Cardiac fibroblast (primary cell): ENCODE results near the gene APOBEC3C.

Experiments
- DNase-seq, 2 donors: peaks; one replicate each; pipeline versions ENCODE4 v3.0.0 to v3.0.0-alpha.2; 2010; ENCODE audit warnings: low read depth in 2 of 2
- H3K4me3 ChIP-seq, 2 donors: replicated peaks in 1 of 2; 1 replicate in 1 of 2; 2 replicates in 1 of 2; pipeline ENCODE4 v1.5.1; 2011; ENCODE audit warnings: low read depth in 2 of 2, low read length in 2 of 2, mild to moderate bottlenecking in 2 of 2, moderate library complexity in 1 of 2
- TF ChIP-seq, protein P1 (sequence below): IDR thresholded peaks from one replicate; pipeline ENCODE4 v1.5.1; 2011; ENCODE audit warnings: low read depth, mild to moderate bottlenecking, low read length, inconsistent platforms

APOBEC3C gene

DNA sequence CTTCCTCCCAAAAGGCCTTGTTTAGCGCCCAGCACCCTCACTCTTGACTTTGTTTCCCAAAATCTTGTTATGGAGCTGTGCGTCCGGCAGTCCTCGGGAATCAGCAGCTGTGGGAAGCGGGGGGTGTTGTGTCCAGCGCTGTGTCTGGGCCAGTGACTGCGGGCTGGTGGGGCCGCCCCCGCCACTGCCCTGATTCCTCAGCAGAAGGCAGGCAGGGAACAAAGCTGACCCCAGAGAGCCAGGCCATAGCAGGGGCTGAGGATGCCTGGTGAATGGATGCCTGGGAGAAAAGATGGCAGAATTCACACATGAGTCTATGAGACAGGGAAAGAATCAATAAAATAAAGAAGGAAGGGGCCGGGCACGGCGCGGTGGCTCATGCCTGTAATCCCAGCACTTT, 2.5 kb downstream of the APOBEC3C start:
- DNase-seq, result no peak
- TF ChIP-seq, protein P1, sequence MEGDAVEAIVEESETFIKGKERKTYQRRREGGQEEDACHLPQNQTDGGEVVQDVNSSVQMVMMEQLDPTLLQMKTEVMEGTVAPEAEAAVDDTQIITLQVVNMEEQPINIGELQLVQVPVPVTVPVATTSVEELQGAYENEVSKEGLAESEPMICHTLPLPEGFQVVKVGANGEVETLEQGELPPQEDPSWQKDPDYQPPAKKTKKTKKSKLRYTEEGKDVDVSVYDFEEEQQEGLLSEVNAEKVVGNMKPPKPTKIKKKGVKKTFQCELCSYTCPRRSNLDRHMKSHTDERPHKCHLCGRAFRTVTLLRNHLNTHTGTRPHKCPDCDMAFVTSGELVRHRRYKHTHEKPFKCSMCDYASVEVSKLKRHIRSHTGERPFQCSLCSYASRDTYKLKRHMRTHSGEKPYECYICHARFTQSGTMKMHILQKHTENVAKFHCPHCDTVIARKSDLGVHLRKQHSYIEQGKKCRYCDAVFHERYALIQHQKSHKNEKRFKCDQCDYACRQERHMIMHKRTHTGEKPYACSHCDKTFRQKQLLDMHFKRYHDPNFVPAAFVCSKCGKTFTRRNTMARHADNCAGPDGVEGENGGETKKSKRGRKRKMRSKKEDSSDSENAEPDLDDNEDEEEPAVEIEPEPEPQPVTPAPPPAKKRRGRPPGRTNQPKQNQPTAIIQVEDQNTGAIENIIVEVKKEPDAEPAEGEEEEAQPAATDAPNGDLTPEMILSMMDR, result no peak
- H3K4me3 ChIP-seq, result no peak overlapping the region

DNA sequence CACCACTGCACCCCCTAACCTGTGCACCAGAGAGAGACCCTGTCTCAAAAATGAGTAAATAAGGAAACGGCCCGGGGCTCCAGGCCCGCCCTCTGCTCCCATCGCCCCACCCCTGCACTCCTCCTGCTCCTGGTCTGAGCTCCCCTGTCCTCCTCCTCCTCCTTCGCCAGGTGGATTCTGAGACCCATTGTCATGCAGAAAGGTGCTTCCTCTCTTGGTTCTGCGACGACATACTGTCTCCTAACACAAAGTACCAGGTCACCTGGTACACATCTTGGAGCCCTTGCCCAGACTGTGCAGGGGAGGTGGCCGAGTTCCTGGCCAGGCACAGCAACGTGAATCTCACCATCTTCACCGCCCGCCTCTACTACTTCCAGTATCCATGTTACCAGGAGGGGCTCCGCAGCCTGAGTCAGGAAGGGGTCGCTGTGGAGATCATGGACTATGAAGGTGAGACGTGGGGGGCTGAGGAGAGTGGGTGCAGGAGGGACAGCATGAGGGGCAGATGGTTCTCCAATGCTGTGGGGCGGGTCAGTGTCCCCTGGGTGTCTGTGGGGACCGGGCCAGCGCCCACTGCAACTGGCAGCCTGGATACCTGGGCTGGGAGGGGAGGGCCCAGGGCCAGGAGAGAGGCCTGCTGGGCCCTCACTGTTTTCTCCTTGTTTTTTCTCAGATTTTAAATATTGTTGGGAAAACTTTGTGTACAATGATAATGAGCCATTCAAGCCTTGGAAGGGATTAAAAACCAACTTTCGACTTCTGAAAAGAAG, 3.7 kb downstream of the APOBEC3C start:
- H3K4me3 ChIP-seq, result no peak overlapping the region
- TF ChIP-seq, protein P1, result no peak
- no peak for DNase-seq

DNA sequence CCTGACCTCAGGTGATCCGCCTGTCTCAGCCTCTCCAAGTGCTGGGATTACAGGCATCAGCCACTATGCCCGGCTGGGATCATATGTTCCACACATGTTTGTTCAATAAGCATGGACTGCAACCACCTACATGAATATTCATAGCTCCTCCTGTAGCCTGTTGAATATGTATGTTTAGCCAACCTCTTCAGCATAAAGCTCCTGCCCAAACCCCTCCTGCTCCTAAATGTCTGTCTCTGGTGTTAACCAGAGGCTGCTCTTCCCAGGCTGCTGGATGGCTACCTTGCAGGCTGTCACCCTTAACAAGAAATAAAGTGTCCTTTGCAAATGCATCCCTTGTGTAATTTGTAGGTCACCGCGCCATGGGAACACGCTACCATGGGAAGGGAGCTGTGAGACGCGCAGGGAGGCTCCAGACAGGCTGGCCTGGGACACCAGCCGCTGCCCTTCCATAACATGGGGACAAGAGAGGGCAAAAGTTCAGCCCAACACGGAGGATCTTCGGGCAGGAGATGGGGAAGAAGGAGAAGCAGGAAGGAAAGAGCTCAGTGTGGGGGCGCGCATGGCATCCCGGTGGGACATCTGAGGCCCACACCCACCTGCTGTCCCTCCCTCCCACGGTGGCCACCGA, 6.1 kb downstream of the APOBEC3C start:
- peak in 1 of 2 donors; percentile 16 for DNase-seq
- peak overlapping the region in 1 of 2 donors; percentile 13 for H3K4me3 ChIP-seq

DNA sequence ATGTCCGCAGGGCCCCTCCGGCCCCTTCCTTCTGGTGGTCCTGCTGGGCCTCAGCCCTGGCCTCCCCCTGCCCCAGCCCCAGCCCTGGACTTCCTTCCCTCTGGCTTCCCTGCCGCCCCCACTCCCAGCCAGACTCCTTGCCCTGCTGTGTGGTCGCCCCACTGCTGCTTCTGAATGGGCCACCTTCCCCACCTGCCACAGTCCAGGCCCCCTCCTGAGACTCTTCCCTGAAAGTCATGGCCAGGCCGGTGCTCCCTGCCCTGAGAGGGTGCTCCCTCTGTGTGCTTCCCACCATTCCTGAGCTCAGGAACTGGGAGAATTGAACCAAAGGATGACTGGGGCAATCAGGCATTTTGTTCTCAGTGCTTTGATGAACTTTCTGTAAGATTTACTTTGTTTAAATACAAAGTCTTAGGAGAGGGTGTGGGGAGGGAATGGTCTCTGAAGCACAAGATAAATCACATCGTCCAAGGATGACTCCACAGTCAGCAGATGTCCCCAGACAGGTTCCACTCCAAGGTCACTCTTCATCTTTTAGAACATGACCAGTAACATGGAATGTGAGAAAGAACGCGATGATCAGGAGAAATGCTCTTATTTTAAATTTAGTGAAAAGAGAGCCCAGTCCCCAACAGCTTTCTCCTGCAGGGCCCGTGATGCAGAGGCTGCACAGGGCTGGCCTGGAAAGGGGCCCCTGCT, 7.6 kb downstream of the APOBEC3C start:
- peak overlapping the region; percentile 27 to 46 for H3K4me3 ChIP-seq
- DNase-seq, result no peak
- TF ChIP-seq, protein P1, result no peak

DNA sequence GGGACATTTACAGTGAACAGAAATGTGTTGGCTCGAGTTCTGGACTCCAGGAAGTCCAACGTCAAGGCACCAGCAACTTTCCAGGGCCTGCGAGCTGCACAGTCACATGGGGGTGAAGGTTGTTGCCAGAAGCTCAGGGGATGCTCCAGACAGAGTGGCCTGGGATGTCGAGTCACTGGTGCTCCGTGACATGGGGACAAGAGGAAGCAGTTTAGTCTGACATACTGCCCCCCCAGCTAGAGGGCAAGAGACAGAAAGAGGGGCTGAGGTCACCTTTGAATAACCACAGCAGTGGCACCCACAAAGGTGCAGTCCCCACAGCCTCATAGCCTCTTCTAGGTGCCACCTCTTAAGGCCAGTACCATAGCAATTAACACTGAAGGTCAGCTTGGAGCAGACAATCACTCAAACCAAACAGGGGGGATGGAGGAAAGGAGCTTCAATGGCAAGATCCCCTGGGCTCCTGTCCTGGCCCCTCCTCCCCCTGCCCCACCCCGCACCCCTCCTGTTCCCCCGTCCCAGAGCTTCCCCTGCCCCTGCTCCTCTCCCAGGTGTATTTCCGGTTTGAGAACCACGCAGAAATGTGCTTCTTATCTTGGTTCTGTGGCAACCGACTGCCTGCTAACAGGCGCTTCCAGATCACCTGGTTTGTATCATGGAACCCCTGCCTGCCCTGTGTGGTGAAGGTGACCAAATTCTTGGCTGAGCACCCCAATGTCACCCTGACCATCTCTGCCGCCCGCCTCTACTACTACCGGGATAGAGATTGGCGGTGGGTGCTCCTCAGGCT, 10.7 kb downstream of the APOBEC3C start:
- TF ChIP-seq, protein P1, result no peak
- H3K4me3 ChIP-seq, result no peak overlapping the region
- no peak for DNase-seq

DNA sequence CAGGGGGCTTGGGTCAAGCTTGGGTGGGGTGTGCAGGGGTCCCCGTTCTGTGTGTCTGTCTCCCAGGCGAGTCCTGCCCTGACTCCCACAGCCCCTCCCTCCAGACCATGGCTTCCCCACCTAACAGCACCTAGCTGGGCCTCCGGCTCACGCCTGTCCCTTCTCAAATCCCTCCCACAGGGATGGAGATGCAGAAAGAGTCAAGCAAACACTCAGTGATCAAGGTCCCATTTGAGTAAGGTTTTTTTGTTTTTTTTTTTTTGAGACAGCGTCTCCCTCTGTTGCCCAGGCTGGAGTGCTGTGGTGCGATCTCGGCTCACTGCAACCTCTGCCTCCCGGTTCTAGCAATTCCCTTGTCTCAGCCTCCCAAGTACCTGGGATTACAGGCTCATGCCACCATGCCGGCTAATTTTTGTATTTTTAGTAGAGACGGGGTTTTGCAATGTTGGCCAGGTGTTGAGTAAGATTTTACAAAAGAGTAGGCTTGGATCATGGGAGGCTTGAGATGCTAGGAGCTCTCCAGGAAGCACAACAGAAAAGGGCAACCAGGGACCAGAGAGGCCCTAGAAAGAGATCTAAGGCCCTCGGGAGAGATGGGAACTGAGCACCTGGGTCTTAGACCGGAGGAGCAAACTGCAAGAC, 12.6 kb downstream of the APOBEC3C start:
- DNase-seq, result no peak
- H3K4me3 ChIP-seq, result no peak overlapping the region
- TF ChIP-seq, protein P1, result no peak
